HG02943 (cell line): ENCODE data around the gene DIS3L2.
"Not testable (repeated sequence)": the region's sequence is repeated elsewhere in the genome, so short reads cannot be mapped to it uniquely, and the experiment has no call there.

Source experiments
- ATAC-seq: cut with Tn5 transposase; IDR thresholded peaks from one replicate; pipeline ENCODE4 v1.9.1; 2021; ENCODE audit warnings: mild to moderate bottlenecking, low read depth, moderate library complexity; ENCODE audit not compliant: unreplicated experiment

The DIS3L2 gene

GRCh38 chr2:232006253-232006652 is 44.7 kb downstream of the DIS3L2 start:
- no peak for ATAC-seq

- ATAC-seq: no peak
Measured at GRCh38 chr2:232008907-232009638, 47.6 kb downstream of the DIS3L2 start.

GRCh38 chr2:232009639-232010274 is 48.2 kb downstream of the DIS3L2 start:
- no peak for ATAC-seq

GRCh38 chr2:232013701-232014353 is 52.3 kb downstream of the DIS3L2 start:
- no peak for ATAC-seq

GRCh38 chr2:232014681-232015080 is 53.2 kb downstream of the DIS3L2 start:
- no peak for ATAC-seq

- no peak for ATAC-seq
Measured at GRCh38 chr2:232018181-232018580, 56.7 kb downstream of the DIS3L2 start.

GRCh38 chr2:232022718-232023117 is 61.2 kb downstream of the DIS3L2 start:
- no peak for ATAC-seq

- no peak for ATAC-seq
Measured at GRCh38 chr2:232023426-232023825, 61.9 kb downstream of the DIS3L2 start.

GRCh38 chr2:232024457-232024856 is 62.9 kb downstream of the DIS3L2 start:
- ATAC-seq: no peak

- ATAC-seq: peak; percentile 83
Measured at GRCh38 chr2:232026910-232027309, 65.4 kb downstream of the DIS3L2 start.

GRCh38 chr2:232027530-232027929 is 66.0 kb downstream of the DIS3L2 start:
- no peak for ATAC-seq

GRCh38 chr2:232028071-232028470 is 66.6 kb downstream of the DIS3L2 start:
- ATAC-seq: no peak

GRCh38 chr2:232028631-232029030 is 67.1 kb downstream of the DIS3L2 start:
- no peak for ATAC-seq

- no peak for ATAC-seq
Measured at GRCh38 chr2:232029346-232029745, 67.8 kb downstream of the DIS3L2 start.

- no peak for ATAC-seq
Measured at GRCh38 chr2:232030229-232030628, 68.7 kb downstream of the DIS3L2 start.

- not testable (repeated sequence) for ATAC-seq
Measured at GRCh38 chr2:232035292-232035691, 73.8 kb downstream of the DIS3L2 start.

- ATAC-seq: not testable (repeated sequence)
Measured at GRCh38 chr2:232036876-232037275, 75.4 kb downstream of the DIS3L2 start.

GRCh38 chr2:232038251-232038880 is 76.9 kb downstream of the DIS3L2 start:
- ATAC-seq: no peak

GRCh38 chr2:232038881-232039485 is 77.5 kb downstream of the DIS3L2 start:
- ATAC-seq: no peak

- no peak for ATAC-seq
Measured at GRCh38 chr2:232042911-232043574, 81.5 kb downstream of the DIS3L2 start.
